ENCODE results near the gene ABHD2.

The ABHD2 gene

GRCh38 chr15:89042387-89042786, 45.9 kb upstream of the ABHD2 start (continued):
- peak; percentile 76; the same call in 1 of the 2 replicates for TF ChIP-seq AEBP2 (tag by site-specific recombination; IDR thresholded peaks at IDR 0.05; ENCODE audit: borderline replicate concordance)
- no peak for TF ChIP-seq TCF7L2 (IDR thresholded peaks at IDR 0.05; ENCODE audit: borderline replicate concordance, low read depth, low read length)
- TF ChIP-seq PATZ1 (tag by site-specific recombination; IDR thresholded peaks at IDR 0.05), result no peak
- peak; percentile 87 for TF ChIP-seq ZBTB8A (tag by site-specific recombination; IDR thresholded peaks at IDR 0.05)
- 0 out of 2 replicates have a peak, but pooled peaks have one; percentile 71 for TF ChIP-seq ZNF791 (tag by site-specific recombination; IDR thresholded peaks at IDR 0.05)
- TF ChIP-seq ZNF335 (tag by site-specific recombination; conservative IDR thresholded peaks at IDR 0.05), result no peak
- TF ChIP-seq FEZF1 (tag by site-specific recombination; IDR thresholded peaks at IDR 0.05), result no peak
- 0 out of 2 replicates have a peak, but pooled peaks have one; percentile 67 for TF ChIP-seq ZNF639 (tag by site-specific recombination; IDR thresholded peaks at IDR 0.05)
- no peak for TF ChIP-seq ZBTB20 (tag by site-specific recombination; IDR thresholded peaks at IDR 0.05)
- peak; percentile 85 for TF ChIP-seq ZNF501 (tag by site-specific recombination; IDR thresholded peaks at IDR 0.05)
- no peak for TF ChIP-seq ZNF513 (tag by site-specific recombination; IDR thresholded peaks at IDR 0.05)
- no peak for TF ChIP-seq ZIC2 (tag by site-specific recombination; IDR thresholded peaks at IDR 0.05)
- TF ChIP-seq ZNF580 (tag by site-specific recombination; IDR thresholded peaks at IDR 0.05), result 0 out of 2 replicates have a peak, but pooled peaks have one; percentile 63
- TF ChIP-seq ZNF114 (tag by site-specific recombination; IDR thresholded peaks at IDR 0.05), result no peak
- TF ChIP-seq ZNF23 (tag by site-specific recombination; IDR thresholded peaks at IDR 0.05; ENCODE audit: borderline replicate concordance), result no peak
- TF ChIP-seq GLIS2 (tag by site-specific recombination; IDR thresholded peaks at IDR 0.05), result no peak
- TF ChIP-seq ZNF555 (tag by site-specific recombination; conservative IDR thresholded peaks at IDR 0.05), result peak; percentile 98
- TF ChIP-seq KLF9 (tag by site-specific recombination; IDR thresholded peaks at IDR 0.05; ENCODE audit: low read depth), result no peak
- TF ChIP-seq ZNF561 (tag by site-specific recombination; IDR thresholded peaks at IDR 0.05; ENCODE audit: borderline replicate concordance), result no peak
- TF ChIP-seq ZNF433 (tag by site-specific recombination; IDR thresholded peaks at IDR 0.05; ENCODE audit: low read depth), result peak; percentile 64; the same call in 1 of the 2 replicates
- peak; percentile 91 for TF ChIP-seq ZNF292 (tag by site-specific recombination; IDR thresholded peaks at IDR 0.05; ENCODE audit: borderline replicate concordance, low read depth)
- no peak for TF ChIP-seq ZBTB10 (tag by site-specific recombination; IDR thresholded peaks at IDR 0.05)
- TF ChIP-seq ZNF391 (tag by site-specific recombination; IDR thresholded peaks at IDR 0.05; ENCODE audit: borderline replicate concordance, low read depth), result no peak
- TF ChIP-seq PRDM2 (tag by site-specific recombination; IDR thresholded peaks at IDR 0.05; ENCODE audit: borderline replicate concordance), result no peak
- 0 out of 2 replicates have a peak, but pooled peaks have one; percentile 23 for TF ChIP-seq SP3 (tag by site-specific recombination; IDR thresholded peaks at IDR 0.05)

Measured in HEK293 (cell line).